ENCODE data around the gene KLF15. TPM values are rescaled to one million over a fixed set of nuclear protein-coding genes. Genes with fewer than 3 reads are reported as not detected.

The KLF15 gene
- total and polyA plus RNA-seq, 4 donors: 18.1 to 31.3 (median 24.6) TPM

- no peak for TF ChIP-seq CTCF (IDR thresholded peaks at IDR 0.05; ENCODE audit: control extremely low read depth, extremely low read depth)
- Histone ChIP-seq H3K4me1 (ENCODE audit: control insufficient read depth in 5 of 5, insufficient read depth in 5 of 5, low read length in 5 of 5) (peaks cover 0 to 20% (median 5%) of the 10 kb centered on the region in 5 donors), H3K27me3 (ENCODE audit: control insufficient read depth in 3 of 3, insufficient read depth in 3 of 3, low read length in 2 of 3) (peaks cover 0 to 6% (median 0%) of the 10 kb centered on the region in 3 donors), H3K27ac (ENCODE audit: low read depth in 1 of 2, low read length in 1 of 2) (no peak overlapping the region), H3K9ac (ENCODE audit: insufficient read depth in 1 of 2, low read length in 2 of 2) (no peak overlapping the region), H3K9me3 (ENCODE audit: control insufficient read depth in 4 of 4, insufficient read depth in 3 of 4, low read length in 3 of 4) (peaks cover 0 to 3% (median 0%) of the 10 kb centered on the region in 4 donors), H3K36me3 (ENCODE audit: control insufficient read depth in 4 of 4, insufficient read depth in 4 of 4, low read length in 4 of 4) (no peaks in the 10 kb centered on the region), H3K4me3 (no peak overlapping the region)
- ATAC-seq (ENCODE audit: insufficient read depth, low FRiP score) (no peak), DNase-seq (no peak)
- WGBS, 2 donors: 72 to 78% methylated on average over 3 of the region's 3 CpGs
Measured at GRCh38 chr3:126360046-126360713, 3.0 kb upstream of the KLF15 start.

- peaks cover 0 to 6% (median 0%) of the 10 kb centered on the region in 3 donors for H3K27me3 ChIP-seq (ENCODE audit: control insufficient read depth in 3 of 3, insufficient read depth in 3 of 3, low read length in 2 of 3)
- no peak for TF ChIP-seq CTCF (IDR thresholded peaks at IDR 0.05; ENCODE audit: control extremely low read depth, extremely low read depth)
- peaks cover 0 to 3% (median 0%) of the 10 kb centered on the region in 4 donors for H3K36me3 ChIP-seq (ENCODE audit: control insufficient read depth in 4 of 4, insufficient read depth in 4 of 4, low read length in 4 of 4)
- peaks cover 0 to 28% (median 6%) of the 10 kb centered on the region in 5 donors for H3K4me1 ChIP-seq (ENCODE audit: control insufficient read depth in 5 of 5, insufficient read depth in 5 of 5, low read length in 5 of 5)
- peaks cover 0 to 3% (median 0%) of the 10 kb centered on the region in 4 donors for H3K9me3 ChIP-seq (ENCODE audit: control insufficient read depth in 4 of 4, insufficient read depth in 3 of 4, low read length in 3 of 4)
- DNase-seq (no peak), ATAC-seq (ENCODE audit: insufficient read depth, low FRiP score) (no peak)
- no peak overlapping the region for H3K9ac ChIP-seq (ENCODE audit: insufficient read depth in 1 of 2, low read length in 2 of 2)
- H3K27ac ChIP-seq (ENCODE audit: low read depth in 1 of 2, low read length in 1 of 2): no peak overlapping the region
- 74 to 81% methylated on average over 3 of the region's 3 CpGs for WGBS, 2 donors
- no peak overlapping the region for H3K4me3 ChIP-seq
Measured at GRCh38 chr3:126358816-126359181, 1.6 kb upstream of the KLF15 start.

- Histone ChIP-seq H3K4me3 (no peak overlapping the region), H3K9ac (ENCODE audit: insufficient read depth in 1 of 2, low read length in 2 of 2) (no peak overlapping the region)
- ATAC-seq (ENCODE audit: insufficient read depth, low FRiP score): no peak
Measured at GRCh38 chr3:126358038-126358815, 1.0 kb upstream of the KLF15 start.

More at GRCh38 chr3:126358038-126358815, 1.0 kb upstream of the KLF15 start:
- H3K9me3 ChIP-seq (ENCODE audit: control insufficient read depth in 4 of 4, insufficient read depth in 3 of 4, low read length in 3 of 4): peaks cover 0 to 3% (median 0%) of the 10 kb centered on the region in 4 donors
- DNase-seq: no peak
- H3K36me3 ChIP-seq (ENCODE audit: control insufficient read depth in 4 of 4, insufficient read depth in 4 of 4, low read length in 4 of 4): peaks cover 0 to 3% (median 0%) of the 10 kb centered on the region in 4 donors
- TF ChIP-seq CTCF (IDR thresholded peaks at IDR 0.05; ENCODE audit: control extremely low read depth, extremely low read depth): no peak
- peak overlapping the region in 1 of 2 donors; percentile 24 for H3K27ac ChIP-seq (ENCODE audit: low read depth in 1 of 2, low read length in 1 of 2)
- peaks cover 0 to 6% (median 0%) of the 10 kb centered on the region in 3 donors for H3K27me3 ChIP-seq (ENCODE audit: control insufficient read depth in 3 of 3, insufficient read depth in 3 of 3, low read length in 2 of 3)
- WGBS, 2 donors: 8 to 10% methylated on average over 11 of the region's 11 CpGs
- H3K4me1 ChIP-seq (ENCODE audit: control insufficient read depth in 5 of 5, insufficient read depth in 5 of 5, low read length in 5 of 5): peaks cover 0 to 32% (median 6%) of the 10 kb centered on the region in 5 donors
